Mesenchymal stem cell (in vitro differentiated cells and primary cell): ENCODE results near the gene ZXDC.

Source experiments
- DNase-seq: peaks from one replicate; pipeline ENCODE4 v3.0.0-alpha.2; 2013
- H2AFZ ChIP-seq: one replicate; pipeline ENCODE4 v1.6.1; 2013; ENCODE audit warnings: low read depth, mild to moderate bottlenecking, control low read depth, inconsistent platforms, low read length, moderate library complexity
- H2AK5ac ChIP-seq: 2 replicates; pipeline ENCODE4 v1.6.1; 2013; ENCODE audit warnings: low read length, moderate library complexity, mild to moderate bottlenecking, inconsistent platforms; ENCODE audit not compliant: severe bottlenecking
- H2BK120ac ChIP-seq: one replicate; pipeline ENCODE4 v1.6.1; 2013; ENCODE audit warnings: low read depth, mild to moderate bottlenecking, inconsistent platforms, low read length, moderate library complexity
- H2BK12ac ChIP-seq, 2 experiments: one replicate each; pipeline ENCODE4 v1.6.1; 2013; ENCODE audit warnings: inconsistent platforms in 2 of 2, low read length in 2 of 2, mild to moderate bottlenecking in 2 of 2, moderate library complexity in 2 of 2, control low read depth in 1 of 2
- H2BK15ac ChIP-seq: one replicate; pipeline ENCODE4 v1.6.1; 2013; ENCODE audit warnings: mild to moderate bottlenecking, low read depth, inconsistent platforms; ENCODE audit not compliant: poor library complexity, severe bottlenecking
- H2BK5ac ChIP-seq: 2 replicates; pipeline ENCODE4 v1.6.1; 2013; ENCODE audit warnings: low read depth, mild to moderate bottlenecking, low read length, control low read depth, inconsistent platforms; ENCODE audit not compliant: poor library complexity, severe bottlenecking
- H3K14ac ChIP-seq, 2 experiments: one replicate each; pipeline ENCODE4 v1.6.1; 2013; ENCODE audit warnings: inconsistent platforms in 2 of 2, low read length in 2 of 2, control low read depth in 1 of 2, mild to moderate bottlenecking in 1 of 2, moderate library complexity in 1 of 2
- H3K18ac ChIP-seq, 2 experiments: one replicate each; pipeline ENCODE4 v1.6.1; 2013; ENCODE audit warnings: inconsistent platforms in 2 of 2, low read length in 2 of 2, control low read depth in 1 of 2, low read depth in 1 of 2, mild to moderate bottlenecking in 1 of 2
- H3K23ac ChIP-seq, 2 experiments: one replicate each; pipeline ENCODE4 v1.6.1; 2013; ENCODE audit warnings: inconsistent platforms in 2 of 2, low read length in 2 of 2, mild to moderate bottlenecking in 2 of 2, moderate library complexity in 2 of 2, control low read depth in 1 of 2
- H3K27ac ChIP-seq: 2 replicates; pipeline ENCODE4 v1.5.1; 2013; ENCODE audit warnings: mild to moderate bottlenecking, moderate library complexity, low read length, control low read depth, inconsistent platforms; ENCODE audit not compliant: poor library complexity, severe bottlenecking
- H3K27me3 ChIP-seq, 2 experiments: 2 replicates each; pipeline versions ENCODE4 v1.6.1 to v1.7.0; 2013; ENCODE audit warnings: low read length in 2 of 2, mild to moderate bottlenecking in 2 of 2, moderate library complexity in 2 of 2, control low read depth in 1 of 2, inconsistent platforms in 1 of 2; ENCODE audit not compliant: control insufficient read depth in 1 of 2, insufficient read depth in 1 of 2
- H3K36me3 ChIP-seq, 2 experiments: 2 replicates each; pipeline versions ENCODE4 v1.6.1 to v1.7.0; 2013; ENCODE audit warnings: low read length in 2 of 2, control low read depth in 1 of 2, inconsistent platforms in 1 of 2, low read depth in 1 of 2, mild to moderate bottlenecking in 1 of 2; ENCODE audit not compliant: insufficient read depth in 2 of 2, control insufficient read depth in 1 of 2
- H3K4ac ChIP-seq, 2 experiments: one replicate each; pipeline ENCODE4 v1.6.1; 2013; ENCODE audit warnings: inconsistent platforms in 2 of 2, low read length in 2 of 2, mild to moderate bottlenecking in 2 of 2, moderate library complexity in 2 of 2, control low read depth in 1 of 2, low read depth in 1 of 2
- H3K4me1 ChIP-seq: 2 replicates; pipeline ENCODE4 v1.6.1; 2013; ENCODE audit warnings: low read depth, low read length, control low read depth; ENCODE audit not compliant: control insufficient read depth, insufficient read depth
- H3K4me2 ChIP-seq: 2 replicates; pipeline ENCODE4 v1.6.1; 2013; ENCODE audit warnings: low read length, mild to moderate bottlenecking, inconsistent platforms; ENCODE audit not compliant: poor library complexity, severe bottlenecking
- H3K4me3 ChIP-seq, 2 experiments: 2 replicates each; pipeline versions ENCODE4 v1.5.1 to v1.7.0; 2013; ENCODE audit warnings: low read length in 2 of 2, mild to moderate bottlenecking in 2 of 2, control low read depth in 1 of 2, low read depth in 1 of 2; ENCODE audit not compliant: insufficient read depth in 1 of 2
- H3K79me1 ChIP-seq: replicated peaks from 2 replicates; pipeline ENCODE4 v1.6.1; 2013; ENCODE audit warnings: mild to moderate bottlenecking, control low read depth, low read length, inconsistent platforms; ENCODE audit not compliant: poor library complexity, severe bottlenecking
- H3K9ac ChIP-seq: 2 replicates; pipeline ENCODE4 v1.7.0; 2013; ENCODE audit warnings: mild to moderate bottlenecking, low read length, moderate library complexity
- H3K9me3 ChIP-seq: 2 replicates; pipeline ENCODE4 v1.7.0; 2013; ENCODE audit warnings: mild to moderate bottlenecking, low read length; ENCODE audit not compliant: control insufficient read depth
- H4K8ac ChIP-seq: one replicate; pipeline ENCODE4 v1.6.1; 2013; ENCODE audit warnings: inconsistent platforms, mild to moderate bottlenecking, low read length, moderate library complexity
- H4K91ac ChIP-seq: one replicate; pipeline ENCODE4 v1.6.1; 2013; ENCODE audit warnings: mild to moderate bottlenecking, low read length, inconsistent platforms
- WGBS: methylation state at CpG from one replicate; pipeline ENCODE4 v1.1.7; 2013; ENCODE audit warnings: mixed read lengths; 5-methylcytosine and 5-hydroxymethylcytosine counted together

The ZXDC gene

GRCh38 chr3:126417981-126418530 is 57.6 kb downstream of the ZXDC start:
- H3K4me1 ChIP-seq = peaks cover 5% of the 10 kb centered on the region
- H4K91ac ChIP-seq = no peak overlapping the region
- H3K14ac ChIP-seq = no peak overlapping the region
- H2BK120ac ChIP-seq = no peak overlapping the region
- H2BK12ac ChIP-seq = no peak overlapping the region
- no peaks in the 10 kb centered on the region for H3K79me1 ChIP-seq
- no peak overlapping the region for H3K9ac ChIP-seq
- peaks cover 6 to 65% of the 10 kb centered on the region in 2 experiments for H3K27me3 ChIP-seq
- H3K9me3 ChIP-seq = no peaks in the 10 kb centered on the region
- H4K8ac ChIP-seq = no peak overlapping the region
- H3K4me3 ChIP-seq = no peak overlapping the region
- no peak overlapping the region for H2AK5ac ChIP-seq
- no peak overlapping the region for H3K4ac ChIP-seq
- H3K23ac ChIP-seq = no peak overlapping the region
- no peak overlapping the region for H3K27ac ChIP-seq
- no peak overlapping the region for H3K4me2 ChIP-seq
- H3K18ac ChIP-seq = no peak overlapping the region
- 93% methylated on average over 11 of the region's 11 CpGs for WGBS
- no peak overlapping the region for H2AFZ ChIP-seq
- H3K36me3 ChIP-seq = no peaks in the 10 kb centered on the region
- H2BK5ac ChIP-seq = no peak overlapping the region
- no peak for DNase-seq
- H2BK15ac ChIP-seq = no peak overlapping the region

- H2AFZ ChIP-seq = no peak overlapping the region
- H3K4me1 ChIP-seq = peaks cover 5% of the 10 kb centered on the region
- DNase-seq = no peak
- H2AK5ac ChIP-seq = no peak overlapping the region
- no peak overlapping the region for H4K91ac ChIP-seq
- peaks cover 12 to 71% of the 10 kb centered on the region in 2 experiments for H3K27me3 ChIP-seq
- no peak overlapping the region for H3K18ac ChIP-seq
- H4K8ac ChIP-seq = no peak overlapping the region
- H3K9ac ChIP-seq = no peak overlapping the region
- no peak overlapping the region for H2BK15ac ChIP-seq
- H3K79me1 ChIP-seq = no peaks in the 10 kb centered on the region
- H2BK120ac ChIP-seq = no peak overlapping the region
- no peak overlapping the region for H2BK5ac ChIP-seq
- no peak overlapping the region for H3K4me3 ChIP-seq
- 67% methylated on average over 3 of the region's 5 CpGs for WGBS
- no peak overlapping the region for H3K14ac ChIP-seq
- no peaks in the 10 kb centered on the region for H3K36me3 ChIP-seq
- H3K4me2 ChIP-seq = no peak overlapping the region
- H2BK12ac ChIP-seq = no peak overlapping the region
- no peak overlapping the region for H3K27ac ChIP-seq
- H3K9me3 ChIP-seq = no peaks in the 10 kb centered on the region
- no peak overlapping the region for H3K23ac ChIP-seq
- no peak overlapping the region for H3K4ac ChIP-seq
Observed at GRCh38 chr3:126417515-126417914, 58.2 kb downstream of the ZXDC start.

GRCh38 chr3:126416943-126417342 is 58.7 kb downstream of the ZXDC start:
- Histone ChIP-seq H3K4me1 (peaks cover 5% of the 10 kb centered on the region), H2BK5ac (no peak overlapping the region), H3K9me3 (no peaks in the 10 kb centered on the region), H4K8ac (no peak overlapping the region), H2BK15ac (no peak overlapping the region), H3K4me2 (no peak overlapping the region), H2AFZ (no peak overlapping the region), H3K23ac (no peak overlapping the region), H3K27me3 (peaks cover 12 to 75% of the 10 kb centered on the region in 2 experiments), H3K27ac (no peak overlapping the region), H4K91ac (no peak overlapping the region), H2BK120ac (no peak overlapping the region), H3K79me1 (no peaks in the 10 kb centered on the region), H3K4ac (no peak overlapping the region), H2BK12ac (no peak overlapping the region), H3K36me3 (no peaks in the 10 kb centered on the region), H3K4me3 (no peak overlapping the region), H3K14ac (no peak overlapping the region), H2AK5ac (no peak overlapping the region), H3K18ac (no peak overlapping the region), H3K9ac (no peak overlapping the region)
- DNase-seq = no peak
- WGBS = 93% methylated on average over 6 of the region's 7 CpGs

- WGBS = 91% methylated on average over 58 of the region's 61 CpGs
Observed at GRCh38 chr3:126415661-126416591, 59.8 kb downstream of the ZXDC start.

More at GRCh38 chr3:126415661-126416591, 59.8 kb downstream of the ZXDC start:
- Histone ChIP-seq H3K23ac (no peak overlapping the region), H2AK5ac (no peak overlapping the region), H3K9me3 (no peaks in the 10 kb centered on the region), H2BK12ac (no peak overlapping the region), H3K4me3 (no peak overlapping the region), H3K9ac (no peak overlapping the region), H3K14ac (no peak overlapping the region), H4K8ac (no peak overlapping the region), H2BK15ac (no peak overlapping the region), H2BK120ac (no peak overlapping the region), H2BK5ac (no peak overlapping the region), H3K4me1 (peaks cover 5% of the 10 kb centered on the region), H3K36me3 (no peaks in the 10 kb centered on the region), H3K4ac (no peak overlapping the region), H3K79me1 (no peaks in the 10 kb centered on the region), H3K27ac (no peak overlapping the region), H3K27me3 (peaks cover 13 to 76% of the 10 kb centered on the region in 2 experiments), H3K18ac (no peak overlapping the region), H3K4me2 (no peak overlapping the region), H4K91ac (peak overlapping the region; percentile 43), H2AFZ (no peak overlapping the region)
- DNase-seq = no peak
